K562 (cell line): ENCODE measurements around the gene MORC1. TPM values are rescaled to one million over a fixed set of nuclear protein-coding genes. Genes with fewer than 3 reads are reported as not detected.

ENCODE experiments used
- ATAC-seq: fragments of 200-7000 bp; cut with Tn5 transposase; 3 replicates; pipeline ENCODE4 v1.9.1; 2020; ENCODE audit warnings: moderate library complexity
- BruUV-seq: library from RNA; stranded (reverse); fragments of 400-500 nt; replicated peaks from 2 replicates; lab custom pipeline; 2021; lab: Mats Ljungman, UMichigan
- CTCF ChIA-PET: fragments of 300-600 bp; formaldehyde crosslinking; extraction: SDS; loops from one replicate; lab custom pipeline; 2021; ENCODE audit warnings: low intra/inter-chr PET ratio; lab: Yijun Ruan, JAX
- POLR2A ChIA-PET: fragments of 300-600, 350-650 bp; sonication (Branson Sonifier 250); formaldehyde crosslinking; extraction: SDS; loops from one replicate; lab custom pipeline; 2021; ENCODE audit warnings: antibody characterized with exemption, inconsistent platforms; lab: Yijun Ruan, JAX
- DNase-seq, 4 experiments: peaks; one replicate each; pipeline versions ENCODE4 v3.0.0 to v3.0.0-alpha.2; 2011 to 2018; ENCODE audit warnings: low spot score in 3 of 4, mixed read lengths in 3 of 4; ENCODE audit errors: extremely low read depth in 1 of 4
- FAIRE-seq: peaks from 2 replicates; lab custom pipeline; 2011; peaks lifted over from hg19 to GRCh38; lab: Jason Lieb, UNC
- H2AFZ ChIP-seq: 2 replicates; pipeline ENCODE4 v1.6.0; 2011; ENCODE audit warnings: low read depth, low read length, control low read depth, inconsistent platforms
- H3K27ac ChIP-seq: fragments of 200-600 bp; 3 replicates; pipeline ENCODE4 v1.8.0; 2011; ENCODE audit warnings: low read depth, mild to moderate bottlenecking, control low read depth, inconsistent platforms, low read length, moderate library complexity, mixed read lengths; ENCODE audit errors: extremely low read depth
- H3K27me3 ChIP-seq, 2 experiments: fragments of 300-600 bp in 1 of 2; 2 replicates in 1 of 2; 3 replicates in 1 of 2; pipeline versions ENCODE4 v1.6.0 to v1.8.0; 2011; ENCODE audit warnings: inconsistent platforms in 2 of 2, low read length in 2 of 2, mild to moderate bottlenecking in 1 of 2, mixed read lengths in 1 of 2, moderate library complexity in 1 of 2; ENCODE audit not compliant: control insufficient read depth in 2 of 2, insufficient read depth in 2 of 2
- H3K36me3 ChIP-seq: fragments of 300-600 bp; 3 replicates; pipeline ENCODE4 v1.8.0; 2011; ENCODE audit warnings: mild to moderate bottlenecking, low read length, inconsistent platforms; ENCODE audit not compliant: control insufficient read depth, insufficient read depth
- H3K4me1 ChIP-seq, 2 experiments: fragments of 200-600 bp in 1 of 2; replicated peaks in 1 of 2; 2 replicates in 1 of 2; 3 replicates in 1 of 2; pipeline versions ENCODE4 v1.5.1 to v1.8.0; 2011; ENCODE audit warnings: inconsistent platforms in 2 of 2, low read length in 2 of 2, mild to moderate bottlenecking in 1 of 2, mixed read lengths in 1 of 2, moderate library complexity in 1 of 2; ENCODE audit not compliant: control insufficient read depth in 2 of 2, insufficient read depth in 2 of 2
- H3K4me2 ChIP-seq: 2 replicates; pipeline ENCODE4 v1.6.1; 2011; ENCODE audit warnings: low read length, control low read depth, inconsistent platforms, mixed read lengths; ENCODE audit not compliant: insufficient read depth
- H3K4me3 ChIP-seq: fragments of 200-600 bp; sonication (generic), shearing (Covaris generic); 2 replicates; pipeline ENCODE4 v1.5.1; 2016; ENCODE audit warnings: control low read depth, inconsistent platforms
- H3K79me2 ChIP-seq: fragments of 200-600 bp; 3 replicates; pipeline ENCODE4 v1.8.0; 2011; ENCODE audit warnings: low read length, inconsistent platforms; ENCODE audit not compliant: control insufficient read depth, insufficient read depth
- H3K9ac ChIP-seq, 2 experiments: 2 replicates each; pipeline versions ENCODE4 v1.6.0 to v1.6.1; 2011; ENCODE audit warnings: low read depth in 2 of 2, low read length in 2 of 2, control low read depth in 1 of 2, inconsistent platforms in 1 of 2, mild to moderate bottlenecking in 1 of 2, mixed read lengths in 1 of 2; ENCODE audit not compliant: insufficient read depth in 1 of 2
- H3K9me1 ChIP-seq: one replicate; pipeline ENCODE4 v1.6.0; 2011; ENCODE audit warnings: inconsistent platforms, mild to moderate bottlenecking, low read length, moderate library complexity; ENCODE audit not compliant: control insufficient read depth, insufficient read depth
- H3K9me3 ChIP-seq: replicated peaks from 2 replicates; pipeline ENCODE4 v1.5.1; 2011; ENCODE audit warnings: low read depth, low read length, inconsistent platforms; ENCODE audit not compliant: control insufficient read depth, insufficient read depth
- H4K20me1 ChIP-seq: replicated peaks from 2 replicates; pipeline ENCODE4 v1.6.1; 2011; ENCODE audit warnings: low read length, inconsistent platforms, mixed read lengths; ENCODE audit not compliant: control insufficient read depth, insufficient read depth
- CUX1 ChIP-seq: fragments of 200-800 bp; sonication (Bioruptor generic); IDR thresholded peaks from 2 replicates; pipeline ENCODE4 v1.6.1; 2016; ENCODE audit warnings: missing genetic modification characterization, missing compliant biosample characterization
- HOXB6 ChIP-seq: fragments of 250-450 bp; sonication (Bioruptor Pico); IDR thresholded peaks from 2 replicates; pipeline ENCODE4 v1.5.1; 2022; ENCODE audit warnings: mild to moderate bottlenecking, borderline replicate concordance
- NFE2L1 ChIP-seq: fragments of 450-650 bp; IDR thresholded peaks from 2 replicates; pipeline ENCODE4 v1.6.1; 2016; ENCODE audit warnings: missing genetic modification characterization, low read depth, mild to moderate bottlenecking, missing compliant biosample characterization, moderate library complexity, borderline replicate concordance
- TCF7 ChIP-seq: sonication (generic); IDR thresholded peaks from 2 replicates; pipeline ENCODE4 v1.6.1; 2016; ENCODE audit warnings: antibody characterized with exemption, borderline replicate concordance
- WGBS: fragments of 100-300 bp; shearing (Covaris generic); methylation state at CpG from one replicate; pipeline ENCODE4 v1.1.6; 2016; ENCODE audit warnings: low coverage, mixed read lengths; ENCODE audit not compliant: insufficient coverage; ENCODE audit errors: missing lambda C conversion rate; 5-methylcytosine and 5-hydroxymethylcytosine counted together
- in situ Hi-C: fragments of 300-500 bp; cut with MboI; formaldehyde crosslinking; loops from 4 replicates; pipeline ENCODE4 v1.15.0; 2018; ENCODE audit warnings: inconsistent platforms, mixed read lengths
- intact Hi-C: fragments of 100-400 bp; cut with micrococcal nuclease; formaldehyde crosslinking; loops from 2 replicates; pipeline ENCODE4 v1.14.2; 2022
- polyA plus RNA-seq, 8 experiments: library from polyadenylated mRNA; depleted of rRNA in 4 of 8; stranded (reverse) in 5 of 8; unstranded in 3 of 8; fragments of >200 nt; fragmentation: Nextera tagmentation in 2 of 8; fragmentation: Illumina TruSeq in 1 of 8; extraction: Ambion mirVana in 2 of 8; extraction: Trizol in 1 of 8; gene quantifications; 2 replicates each; pipeline versions ENCODE4 v1.2.1 to v1.2.3, GENCODE V29; 2011 to 2014; ENCODE audit warnings: inconsistent platforms in 1 of 8, missing spikeins in 1 of 8
- total RNA-seq, 7 experiments: library from RNA; depleted of rRNA in 6 of 7; stranded (reverse); fragments of >200 nt in 6 of 7; fragmentation: Illumina TruSeq in 2 of 7; extraction: Trizol in 2 of 7; gene quantifications; 2 replicates each; pipeline versions ENCODE4 v1.2.1 to v1.2.3, GENCODE V29; 2011 to 2021; ENCODE audit warnings: low replicate concordance in 1 of 7

Gene MORC1
- total and polyA plus RNA-seq, 9 of the 15 experiments (the other 6 are each of a cell fraction or from before 2014, with no cell fraction given): 0.08 to 0.41 (median 0.30) TPM; not detected in 1

- TF ChIP-seq CUX1 (CRISPR knock-in tag): no peak
- TF ChIP-seq HOXB6: no peak
Measured at GRCh38 chr3:109045271-109046040, 72.5 kb downstream of the MORC1 start (continued).

- Histone ChIP-seq H3K4me3 (no peak overlapping the region), H3K9me1 (no peaks in the 10 kb centered on the region), H4K20me1 (no peaks in the 10 kb centered on the region), H3K4me2 (no peak overlapping the region), H3K36me3 (no peaks in the 10 kb centered on the region), H3K27me3 (no peaks in the 10 kb centered on the region), H3K9ac (no peak overlapping the region), H2AFZ (no peak overlapping the region), H3K27ac (no peak overlapping the region), H3K4me1 (no peaks in the 10 kb centered on the region), H3K9me3 (no peaks in the 10 kb centered on the region), H3K79me2 (no peaks in the 10 kb centered on the region)
- FAIRE-seq: no peak
- intact Hi-C loops: no loop called here
- 0% methylated on average over 1 of the region's 1 CpG for WGBS
- ChIA-PET CTCF (no interaction called here), POLR2A (no interaction called here)
- BruUV-seq: no TSS peak
- ATAC-seq: no peak
- 0 out of 2 replicates have a peak, but pooled peaks have one; percentile 12 for TF ChIP-seq NFE2L1 (tag)
- no peak for TF ChIP-seq TCF7
- in situ Hi-C loops: no loop called here
- no peak for DNase-seq
Measured at GRCh38 chr3:109035082-109035481, 82.9 kb downstream of the MORC1 start.
